ENCODE measurements around the gene SCARF2.
"Not testable (repeated sequence)": the region's sequence is repeated elsewhere in the genome, so short reads cannot be mapped to it uniquely, and the experiment has no call there.

The SCARF2 gene, protein sequence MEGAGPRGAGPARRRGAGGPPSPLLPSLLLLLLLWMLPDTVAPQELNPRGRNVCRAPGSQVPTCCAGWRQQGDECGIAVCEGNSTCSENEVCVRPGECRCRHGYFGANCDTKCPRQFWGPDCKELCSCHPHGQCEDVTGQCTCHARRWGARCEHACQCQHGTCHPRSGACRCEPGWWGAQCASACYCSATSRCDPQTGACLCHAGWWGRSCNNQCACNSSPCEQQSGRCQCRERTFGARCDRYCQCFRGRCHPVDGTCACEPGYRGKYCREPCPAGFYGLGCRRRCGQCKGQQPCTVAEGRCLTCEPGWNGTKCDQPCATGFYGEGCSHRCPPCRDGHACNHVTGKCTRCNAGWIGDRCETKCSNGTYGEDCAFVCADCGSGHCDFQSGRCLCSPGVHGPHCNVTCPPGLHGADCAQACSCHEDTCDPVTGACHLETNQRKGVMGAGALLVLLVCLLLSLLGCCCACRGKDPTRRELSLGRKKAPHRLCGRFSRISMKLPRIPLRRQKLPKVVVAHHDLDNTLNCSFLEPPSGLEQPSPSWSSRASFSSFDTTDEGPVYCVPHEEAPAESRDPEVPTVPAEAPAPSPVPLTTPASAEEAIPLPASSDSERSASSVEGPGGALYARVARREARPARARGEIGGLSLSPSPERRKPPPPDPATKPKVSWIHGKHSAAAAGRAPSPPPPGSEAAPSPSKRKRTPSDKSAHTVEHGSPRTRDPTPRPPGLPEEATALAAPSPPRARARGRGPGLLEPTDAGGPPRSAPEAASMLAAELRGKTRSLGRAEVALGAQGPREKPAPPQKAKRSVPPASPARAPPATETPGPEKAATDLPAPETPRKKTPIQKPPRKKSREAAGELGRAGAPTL

DNA sequence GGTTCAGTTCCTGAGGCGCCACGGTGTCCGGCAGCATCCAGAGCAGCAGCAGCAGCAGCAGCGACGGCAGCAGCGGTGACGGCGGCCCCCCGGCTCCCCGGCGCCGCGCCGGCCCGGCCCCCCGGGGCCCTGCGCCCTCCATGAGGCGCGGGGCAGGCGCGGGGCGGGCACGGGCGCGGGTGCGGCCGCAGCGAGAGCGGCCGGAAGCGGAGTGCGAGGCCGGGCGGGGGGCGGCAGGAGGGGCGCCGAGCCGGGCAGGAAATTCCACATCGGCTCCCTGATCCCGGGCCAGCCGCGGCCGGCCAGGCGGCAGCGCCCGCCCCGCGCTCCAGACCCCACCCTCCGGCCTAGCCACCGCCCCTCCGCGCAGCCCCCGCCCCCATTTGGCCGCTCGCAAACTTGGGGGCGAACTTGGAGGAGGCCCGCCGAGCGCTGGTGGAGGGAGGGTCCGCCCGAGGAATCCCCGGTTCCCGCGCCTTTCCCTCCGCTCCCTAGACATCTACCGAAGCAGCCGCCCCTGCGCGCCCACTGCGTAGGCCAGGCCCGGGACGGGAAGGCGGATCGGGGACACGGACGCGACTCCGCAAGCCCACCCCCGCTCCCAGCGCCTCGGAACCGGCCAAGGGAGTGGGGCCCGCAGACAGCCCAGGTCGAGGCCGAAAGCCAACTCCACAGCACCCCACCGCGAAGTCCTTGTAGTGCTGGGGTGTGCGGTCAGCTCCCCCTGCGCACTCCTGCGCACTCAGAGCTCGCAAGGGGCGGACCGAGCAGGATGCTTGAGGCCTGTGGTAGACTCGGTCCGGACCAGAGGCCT is at the start of gene SCARF2:
Gene SCARF2 (minus strand): TSS at position 213 of the 814 bp plus-strand sequence. CDS start 71 bp downstream, at position 142.
- DNase-seq: peak in 1 of 2 experiments; percentile 16

DNA sequence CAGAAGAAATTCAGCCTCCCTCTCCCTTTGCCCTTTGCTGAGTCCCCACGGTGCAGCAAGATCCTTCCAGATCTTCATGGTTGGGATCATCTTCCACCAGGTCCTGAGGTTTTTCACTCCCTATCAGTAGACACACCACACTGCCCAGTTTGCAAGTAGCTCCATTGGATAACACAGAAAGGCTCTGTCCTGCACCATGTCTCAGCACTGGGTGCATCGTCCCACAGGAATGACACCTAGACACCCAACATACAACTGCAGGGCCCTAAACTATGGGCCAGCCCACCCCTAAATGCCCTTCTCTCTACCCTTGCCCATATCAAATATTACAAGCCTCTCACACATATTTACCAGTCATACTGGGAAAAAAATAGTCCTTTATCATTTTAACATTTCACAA is 48.6 kb upstream of the SCARF2 start:
- no peak for DNase-seq

DNA sequence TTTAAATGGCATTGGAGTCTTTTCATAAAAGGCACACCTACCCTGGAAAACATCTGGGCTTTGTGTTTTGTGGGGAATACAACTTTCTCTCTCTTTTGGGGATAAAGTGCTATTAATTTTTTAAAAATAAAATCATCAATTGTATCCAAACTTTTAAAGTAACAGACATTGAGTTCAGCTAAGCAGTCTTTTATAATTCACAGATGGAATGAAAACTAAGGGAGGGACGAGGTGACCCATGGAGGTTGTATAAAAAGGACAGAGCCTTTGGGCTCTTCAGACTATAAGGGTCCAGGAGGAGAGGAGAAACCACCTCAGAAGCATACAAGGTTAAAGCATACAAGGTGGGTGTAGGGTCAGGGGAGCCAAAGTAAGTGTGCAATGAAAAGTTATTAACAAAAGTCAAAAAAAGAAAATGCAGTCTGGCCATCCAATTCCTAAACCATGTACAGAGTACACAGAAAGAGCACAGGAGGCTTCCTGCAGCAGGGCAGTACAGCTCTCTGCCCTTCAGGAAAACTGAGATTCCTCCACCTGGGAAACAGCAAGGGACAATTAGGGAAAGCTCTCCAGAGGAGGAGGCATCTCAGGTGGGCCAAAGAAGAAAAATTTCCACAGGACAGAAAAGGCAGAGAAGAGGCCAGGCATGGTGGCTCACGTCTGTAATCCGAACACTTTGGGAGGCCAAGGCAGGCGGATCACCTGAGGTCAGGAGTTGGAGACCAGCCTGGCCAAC is 47.5 kb upstream of the SCARF2 start:
- DNase-seq: no peak

DNA sequence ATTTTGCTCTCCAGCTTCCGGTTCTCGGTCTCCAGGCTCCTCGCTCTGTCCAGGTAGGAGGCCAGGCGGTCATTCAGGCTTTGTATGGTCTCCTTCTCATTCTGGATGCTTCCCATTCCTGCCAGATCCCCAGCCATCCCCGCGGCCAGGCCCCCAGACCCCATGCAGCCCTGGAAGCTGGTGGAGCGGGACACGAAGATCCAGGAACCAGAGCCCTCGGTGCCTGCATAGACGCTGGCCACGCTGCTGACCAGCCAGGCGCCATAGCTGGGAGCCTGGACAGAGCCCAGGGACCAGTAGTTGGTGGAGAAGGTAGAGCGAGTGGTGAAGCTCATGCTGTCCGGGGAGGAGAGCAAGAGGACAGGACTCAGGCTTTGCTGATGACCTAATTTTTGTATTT is 46.1 kb upstream of the SCARF2 start:
- no peak for DNase-seq

DNA sequence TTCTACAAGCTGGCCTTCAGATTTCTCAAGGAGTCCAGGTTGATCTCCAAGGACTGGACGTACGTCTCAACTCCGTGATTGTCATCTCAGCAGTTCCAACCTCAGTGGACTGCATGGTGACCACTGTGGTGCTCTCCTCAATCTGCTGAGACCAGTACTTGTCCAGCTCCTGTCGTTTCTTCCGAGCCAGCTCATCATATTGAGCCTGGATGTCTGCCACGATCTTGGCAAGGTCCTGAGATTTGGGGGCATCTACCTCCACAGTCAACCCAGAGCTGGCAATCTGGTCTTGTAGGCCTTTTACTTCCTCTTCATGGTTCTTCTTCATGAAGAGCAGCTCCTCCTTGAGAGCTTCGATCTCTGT is 45.5 kb upstream of the SCARF2 start:
- DNase-seq: not testable (repeated sequence)

DNA sequence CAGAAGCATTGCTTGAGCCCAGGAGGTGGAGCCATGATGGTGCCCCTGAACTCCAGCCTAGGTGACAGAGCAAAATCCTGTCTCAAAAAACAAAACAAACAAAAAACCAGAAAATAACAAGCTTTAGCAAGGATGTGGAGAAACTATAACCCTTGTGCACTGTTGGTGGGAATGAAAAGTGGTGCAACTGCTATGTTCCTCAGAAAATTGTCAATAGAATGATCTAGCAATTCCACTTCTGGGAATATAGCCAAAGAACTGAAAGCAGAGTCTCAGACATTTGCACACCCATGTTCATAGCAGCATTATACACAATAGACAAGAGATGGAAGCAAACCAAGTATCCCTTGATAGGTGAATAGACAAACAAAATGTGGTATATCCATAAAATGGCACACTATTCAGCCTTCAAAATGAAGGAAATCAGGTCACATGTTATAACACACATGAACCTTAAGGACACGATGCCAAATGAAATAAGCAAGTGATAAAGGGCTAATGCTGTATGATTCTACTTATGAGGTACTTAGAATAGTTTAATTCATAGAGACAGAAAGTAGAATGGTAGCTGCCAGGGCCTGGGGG is 42.1 kb upstream of the SCARF2 start:
- DNase-seq: no peak

DNA sequence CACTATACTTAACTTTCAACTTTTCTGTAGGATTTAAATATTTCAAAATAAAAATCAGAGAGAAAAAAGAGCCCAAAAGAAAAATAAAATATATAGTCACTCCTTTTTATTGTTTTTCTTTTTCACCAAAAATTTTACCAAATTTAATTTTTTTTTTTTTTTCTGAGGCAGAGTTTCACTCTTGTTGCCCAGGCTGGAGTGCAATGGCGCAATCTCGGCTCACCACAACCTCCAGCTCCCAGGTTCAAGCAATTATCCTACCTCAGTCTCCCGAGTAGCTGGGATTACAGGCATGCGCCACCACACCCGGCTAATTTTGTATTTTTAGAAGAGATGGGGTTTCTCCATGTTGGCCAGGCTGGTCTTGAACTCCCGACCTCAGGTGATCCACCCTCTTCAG is 40.4 kb upstream of the SCARF2 start:
- DNase-seq: not testable (repeated sequence)

DNA sequence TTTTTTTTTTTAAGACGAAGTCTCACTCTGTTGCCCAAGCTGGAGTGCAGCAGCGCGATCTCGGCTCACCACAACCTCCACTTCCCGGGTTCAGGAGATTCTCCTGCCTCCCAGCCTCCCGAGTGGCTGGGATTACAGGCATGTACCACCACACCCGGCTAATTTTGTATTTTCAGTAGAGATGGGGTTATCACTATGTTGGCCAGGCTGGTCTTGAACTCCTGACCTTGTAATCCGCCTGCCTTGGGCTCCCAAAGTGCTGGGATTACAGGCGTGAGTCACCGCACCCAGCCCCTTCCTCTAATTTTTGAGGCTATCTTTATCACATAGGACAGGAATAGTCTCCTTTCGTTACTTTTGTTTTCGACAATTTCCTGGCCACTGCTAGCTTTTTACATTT is 37.9 kb upstream of the SCARF2 start:
- DNase-seq: not testable (repeated sequence)

DNA sequence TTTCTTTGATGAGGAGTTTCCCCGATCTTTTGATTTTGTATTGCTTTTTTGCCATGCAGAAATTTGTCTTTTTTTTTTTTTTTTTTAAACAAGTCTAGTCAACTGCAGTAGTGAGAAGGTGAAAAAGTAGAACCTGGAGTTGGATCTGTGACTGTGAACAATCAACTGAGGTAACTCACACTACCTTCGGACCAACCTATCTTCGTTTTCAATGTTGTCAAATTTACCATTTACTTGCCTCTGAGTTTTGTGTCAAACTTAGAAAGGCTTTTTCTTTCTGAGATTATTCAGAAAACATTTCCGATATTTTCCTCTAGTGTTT is 37.5 kb upstream of the SCARF2 start:
- no peak for DNase-seq

DNA sequence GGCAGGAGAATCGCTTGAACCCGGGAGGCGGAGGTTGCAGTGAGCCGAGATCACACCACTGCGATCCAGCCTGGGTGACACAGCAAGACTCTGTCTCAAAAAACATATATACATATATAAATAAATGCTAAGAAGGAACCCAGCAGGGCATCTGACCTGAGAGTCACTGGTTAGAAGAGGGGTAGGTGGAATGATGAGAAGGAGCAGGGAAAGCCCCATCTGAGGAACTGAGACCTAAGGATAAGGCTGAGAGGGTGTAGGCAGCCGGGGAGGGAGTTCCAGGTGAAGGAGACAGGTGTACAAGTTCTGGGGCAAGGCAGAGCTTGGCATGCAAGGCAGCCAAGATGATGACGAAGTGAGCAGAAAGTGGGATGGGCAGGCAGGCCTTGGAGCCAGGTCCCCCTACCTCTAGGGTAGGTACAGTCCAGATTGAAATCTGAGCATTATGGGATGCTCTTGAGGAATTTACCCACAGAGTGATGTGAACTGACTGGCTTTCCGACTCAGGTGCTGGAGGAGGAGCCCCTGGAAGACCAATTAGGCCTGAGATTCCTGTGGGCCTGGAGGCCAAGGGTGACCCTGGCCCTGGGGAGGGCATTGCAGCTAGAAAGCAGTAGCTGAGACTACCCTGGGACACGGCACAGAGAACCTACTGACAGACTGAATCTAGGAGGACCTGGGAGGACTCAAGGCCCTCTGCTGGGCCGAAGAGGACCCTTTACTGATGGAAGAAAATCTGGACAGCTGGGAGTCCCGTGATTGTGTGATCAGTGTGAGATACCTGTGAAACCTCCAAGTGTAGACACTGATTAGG is 35.2 kb upstream of the SCARF2 start:
- DNase-seq: no peak

DNA sequence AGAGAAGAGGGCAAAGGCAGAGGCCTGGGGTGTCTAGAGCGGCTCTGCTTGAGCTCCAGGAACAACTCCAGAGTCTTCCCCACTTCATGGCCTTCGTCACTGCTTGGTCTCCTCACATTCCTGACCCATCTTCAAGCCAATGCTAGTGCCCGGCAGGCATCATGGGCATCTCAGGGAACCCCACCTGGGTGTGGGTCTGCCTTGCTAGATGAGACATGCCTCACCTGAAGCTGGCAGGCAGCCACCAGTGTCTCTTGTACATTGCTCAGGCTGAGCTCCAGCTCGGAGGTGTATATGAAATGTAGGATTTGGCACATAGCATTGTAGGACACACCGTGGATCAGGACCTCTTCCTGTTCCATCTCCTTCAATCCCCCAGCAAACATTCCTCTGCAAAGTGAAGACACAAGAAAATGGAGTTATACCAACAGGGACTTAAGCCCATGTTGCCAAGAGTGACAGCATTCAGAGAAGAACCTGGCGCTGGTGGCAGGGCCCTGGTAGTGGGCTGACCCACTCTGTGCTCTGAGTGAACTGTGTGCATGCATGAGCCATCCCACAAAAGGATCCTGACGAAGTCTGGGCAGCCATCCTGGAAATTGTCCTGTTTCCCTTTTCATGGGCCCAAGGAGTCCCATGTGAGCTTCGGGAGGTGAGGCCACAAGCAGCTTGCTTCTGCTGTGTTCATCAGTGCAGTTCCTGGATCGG is 33.7 kb upstream of the SCARF2 start:
- DNase-seq: no peak

DNA sequence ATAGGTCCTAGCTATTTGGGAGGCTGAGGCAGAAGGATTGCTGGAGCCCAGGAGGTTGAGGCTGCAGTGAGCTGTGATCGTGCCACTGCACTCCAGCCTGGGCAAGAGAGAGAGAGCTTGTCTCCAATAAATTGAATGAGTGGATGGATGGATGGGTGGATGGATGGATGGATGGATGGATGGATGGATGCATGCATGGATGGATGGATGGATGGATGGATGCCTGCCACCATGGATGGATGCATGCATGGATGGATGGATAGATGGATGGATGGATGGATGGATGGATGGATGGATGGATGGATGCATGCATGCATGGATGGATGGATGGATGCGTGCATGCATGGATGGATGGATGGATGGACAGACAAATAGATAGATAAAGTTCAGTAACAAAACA is 32.9 kb upstream of the SCARF2 start:
- DNase-seq: not testable (repeated sequence)

DNA sequence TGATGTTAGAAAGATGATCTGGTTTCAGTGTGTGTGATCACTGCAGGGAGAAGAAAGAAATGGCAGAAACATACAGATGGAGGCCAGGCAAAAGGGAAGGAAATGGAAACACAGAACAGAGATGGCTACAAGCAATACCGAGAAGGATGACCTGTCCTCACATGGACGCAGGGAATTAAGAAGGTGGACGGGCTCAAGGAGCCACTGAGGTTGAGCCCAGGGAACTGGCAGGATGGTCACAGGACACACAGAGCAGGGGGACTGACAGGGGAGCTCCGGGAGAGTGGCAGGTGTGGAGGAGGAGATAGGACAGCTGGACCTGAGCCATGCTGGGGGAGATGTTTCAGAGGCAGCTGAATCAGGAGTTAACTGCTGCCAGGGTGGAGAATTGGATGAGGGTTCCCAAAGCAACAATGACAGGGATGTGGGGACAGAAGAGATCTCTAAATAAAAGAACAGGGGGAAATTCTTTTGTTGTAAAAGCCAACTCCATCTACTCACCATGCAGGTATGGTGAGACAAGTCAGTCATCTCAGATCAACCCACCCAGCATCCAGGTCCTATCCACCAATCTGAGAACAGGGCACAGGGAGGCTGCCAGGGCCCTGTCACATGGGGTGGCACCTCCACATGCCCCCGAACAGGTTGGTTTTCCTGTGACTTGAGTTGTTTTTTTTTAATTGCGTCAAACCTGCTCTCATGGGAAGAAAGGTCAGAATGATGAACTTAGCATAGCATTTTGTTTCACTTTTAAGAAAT is 31.7 kb upstream of the SCARF2 start:
- DNase-seq: no peak

DNA sequence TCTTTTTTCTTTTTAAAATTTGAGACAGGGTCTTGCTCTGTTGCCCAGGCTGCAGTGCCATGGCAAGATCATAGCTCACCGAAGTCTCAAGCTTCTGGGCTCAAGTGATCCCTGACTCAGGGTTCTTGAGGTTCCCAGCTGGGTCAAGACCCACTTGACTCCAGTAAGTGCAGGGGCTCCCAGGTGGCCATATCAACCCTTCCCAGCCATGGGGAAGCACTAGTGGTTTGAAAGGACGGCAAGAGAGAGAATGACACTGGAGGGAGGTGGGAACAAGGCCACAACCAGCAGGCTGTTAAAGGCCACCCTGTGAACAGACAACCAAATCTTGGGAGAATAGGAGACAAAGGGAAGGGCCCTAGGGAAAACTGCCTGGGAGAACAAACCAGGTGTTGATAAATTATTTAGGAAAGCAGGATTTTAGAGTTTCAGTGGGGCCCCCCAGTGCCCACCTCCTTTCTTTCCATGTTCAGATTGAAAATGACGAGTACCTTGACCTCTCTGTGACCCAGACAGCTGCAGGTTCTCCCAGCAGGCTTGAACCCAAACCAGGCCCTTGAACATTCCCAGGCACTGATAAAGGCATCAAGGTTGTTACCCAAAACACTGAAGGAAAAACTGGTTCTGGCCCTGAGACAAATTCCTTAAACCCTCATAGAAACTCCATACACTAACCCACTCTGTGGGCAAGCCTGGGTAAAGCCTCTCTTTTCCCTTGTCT is 29.2 kb upstream of the SCARF2 start:
- DNase-seq: no peak

DNA sequence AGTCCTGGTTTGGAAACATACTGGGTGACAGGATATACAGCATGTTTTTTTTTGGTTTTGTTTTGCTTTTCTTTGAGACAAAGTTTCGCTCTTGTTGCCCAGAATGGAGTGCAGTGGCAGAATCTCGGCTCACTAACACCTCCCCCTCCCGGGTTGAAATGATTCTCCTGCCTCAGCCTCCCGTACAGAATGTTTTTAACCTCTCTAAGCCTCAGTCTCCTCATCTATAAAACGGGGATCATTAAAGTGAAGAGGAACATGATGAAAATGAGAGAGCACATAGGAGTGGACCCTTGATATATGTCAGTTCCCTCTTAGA is 28.1 kb upstream of the SCARF2 start:
- no peak for DNase-seq

DNA sequence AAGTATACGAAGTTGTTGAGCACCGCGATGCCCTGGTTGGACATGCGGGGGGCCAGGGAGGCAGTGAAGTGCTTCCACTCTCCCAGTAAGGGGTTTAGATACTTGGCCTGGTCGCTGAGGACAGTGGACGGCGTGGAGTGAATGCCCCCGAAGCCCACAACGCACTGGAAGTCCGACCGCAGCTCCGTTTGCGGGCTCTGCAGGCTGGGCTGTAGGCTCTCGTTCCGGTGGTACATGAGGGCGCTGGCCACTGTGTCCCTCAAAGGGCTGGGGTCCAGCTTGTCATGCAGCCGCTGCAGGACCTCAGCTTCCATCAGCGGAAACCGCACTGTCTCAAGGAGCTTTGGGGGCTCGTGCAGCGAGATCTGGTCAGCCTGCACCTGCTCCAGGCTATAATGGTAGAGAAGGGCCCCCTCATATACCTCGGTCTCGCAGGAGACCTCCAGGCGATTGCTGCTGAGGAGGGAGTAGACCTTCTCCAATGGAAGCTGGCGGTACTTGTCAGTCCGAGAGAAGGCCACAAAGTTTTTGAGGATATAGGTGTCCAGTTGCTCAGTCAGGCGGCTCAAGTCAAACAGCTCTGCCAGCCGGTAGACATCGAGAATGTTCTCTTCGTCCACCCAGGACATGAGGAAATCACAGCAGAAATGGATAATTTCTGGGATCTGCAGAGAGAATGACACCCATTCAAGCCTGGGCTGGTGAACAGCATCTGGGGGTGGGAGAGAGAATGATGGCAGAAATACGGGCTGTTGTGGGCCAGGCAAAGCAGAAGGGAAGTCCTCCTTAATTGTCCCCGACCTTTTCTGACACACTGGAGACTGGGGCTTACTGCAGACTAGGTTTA is 27.5 kb upstream of the SCARF2 start:
- DNase-seq: no peak

DNA sequence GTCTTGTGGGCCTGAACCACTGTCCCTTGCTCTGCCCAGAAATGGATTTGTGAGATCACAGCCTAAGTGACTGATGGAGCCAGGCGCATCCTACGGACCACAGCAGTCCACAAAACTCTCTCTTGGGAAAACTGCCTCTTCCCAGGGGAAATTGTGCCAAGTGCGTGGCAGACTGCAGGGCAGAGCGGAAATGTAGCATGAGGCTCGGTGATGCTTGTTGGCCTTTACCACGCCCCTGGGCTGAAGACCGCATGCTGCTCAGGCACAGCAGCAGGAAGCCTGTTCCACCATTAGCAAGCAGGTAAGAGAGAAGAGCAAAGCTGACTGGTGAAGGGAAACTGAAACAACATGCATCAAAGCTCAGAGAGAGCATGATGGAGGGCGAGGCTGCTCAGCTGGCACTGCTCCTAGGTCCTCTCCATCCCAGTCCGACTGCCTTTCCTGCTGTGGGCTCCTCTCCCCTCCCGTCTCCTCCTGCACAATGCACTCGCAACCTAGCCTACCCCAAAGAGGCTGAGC is 26.5 kb upstream of the SCARF2 start:
- DNase-seq: no peak

Data from SHP77 (cell line).